GF-D8 (cell line): ENCODE data around the gene OAF.
"Not testable (repeated sequence)": the region's sequence is repeated elsewhere in the genome, so short reads cannot be mapped to it uniquely, and the experiment has no call there.

Source experiments
- DNase-seq: peaks from one replicate; lab custom pipeline; 2025; lab: John Stamatoyannopoulos, UW

OAF gene

GRCh38 chr11:120210626-120211521 lies at the start of gene OAF:
Gene OAF (plus strand): TSS chr11:120211032. CDS start chr11:120211280, 248 bp downstream.
- DNase-seq = peak; percentile 93

GRCh38 chr11:120167659-120168058 lies 43.2 kb upstream of the OAF start:
- no peak for DNase-seq

- no peak for DNase-seq
Observed at GRCh38 chr11:120168108-120168959, 42.5 kb upstream of the OAF start.

- DNase-seq = no peak
Observed at GRCh38 chr11:120168960-120169681, 41.7 kb upstream of the OAF start.

GRCh38 chr11:120169981-120170698 lies 40.7 kb upstream of the OAF start:
- DNase-seq = no peak

GRCh38 chr11:120170741-120171261 lies 40.0 kb upstream of the OAF start:
- DNase-seq = no peak

- peak; percentile 80 for DNase-seq
Observed at GRCh38 chr11:120172054-120172911, 38.5 kb upstream of the OAF start.

- no peak for DNase-seq
Observed at GRCh38 chr11:120173019-120173705, 37.7 kb upstream of the OAF start.

GRCh38 chr11:120173807-120174206 lies 37.0 kb upstream of the OAF start:
- no peak for DNase-seq

- DNase-seq = no peak
Observed at GRCh38 chr11:120174866-120175265, 36.0 kb upstream of the OAF start.

- no peak for DNase-seq
Observed at GRCh38 chr11:120178561-120179056, 32.2 kb upstream of the OAF start.

- no peak for DNase-seq
Observed at GRCh38 chr11:120179057-120179672, 31.7 kb upstream of the OAF start.

- DNase-seq = not testable (repeated sequence)
Observed at GRCh38 chr11:120180063-120180462, 30.8 kb upstream of the OAF start.

GRCh38 chr11:120180551-120181232 lies 30.1 kb upstream of the OAF start:
- no peak for DNase-seq

GRCh38 chr11:120181376-120181975 lies 29.4 kb upstream of the OAF start:
- no peak for DNase-seq

GRCh38 chr11:120182372-120182771 lies 28.5 kb upstream of the OAF start:
- DNase-seq = no peak

GRCh38 chr11:120182790-120183491 lies 27.9 kb upstream of the OAF start:
- DNase-seq = peak; percentile 37
